Dermis lymphatic vessel endothelial cell (primary cell): ENCODE measurements around the gene NUP58. TPM values are rescaled to one million over a fixed set of nuclear protein-coding genes. Genes with fewer than 3 reads are reported as not detected.

Experiments used
- total RNA-seq: library from RNA; depleted of rRNA; stranded (reverse); fragments of >200 nt; gene quantifications from 2 replicates; pipeline ENCODE4 v1.2.1, GENCODE V29; 2014

NUP58 gene, protein sequence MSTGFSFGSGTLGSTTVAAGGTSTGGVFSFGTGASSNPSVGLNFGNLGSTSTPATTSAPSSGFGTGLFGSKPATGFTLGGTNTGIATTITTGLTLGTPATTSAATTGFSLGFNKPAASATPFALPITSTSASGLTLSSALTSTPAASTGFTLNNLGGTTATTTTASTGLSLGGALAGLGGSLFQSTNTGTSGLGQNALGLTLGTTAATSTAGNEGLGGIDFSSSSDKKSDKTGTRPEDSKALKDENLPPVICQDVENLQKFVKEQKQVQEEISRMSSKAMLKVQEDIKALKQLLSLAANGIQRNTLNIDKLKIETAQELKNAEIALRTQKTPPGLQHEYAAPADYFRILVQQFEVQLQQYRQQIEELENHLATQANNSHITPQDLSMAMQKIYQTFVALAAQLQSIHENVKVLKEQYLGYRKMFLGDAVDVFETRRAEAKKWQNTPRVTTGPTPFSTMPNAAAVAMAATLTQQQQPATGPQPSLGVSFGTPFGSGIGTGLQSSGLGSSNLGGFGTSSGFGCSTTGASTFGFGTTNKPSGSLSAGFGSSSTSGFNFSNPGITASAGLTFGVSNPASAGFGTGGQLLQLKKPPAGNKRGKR
- 28.8 and 38.3 TPM in 2 replicates for total RNA-seq

DNA sequence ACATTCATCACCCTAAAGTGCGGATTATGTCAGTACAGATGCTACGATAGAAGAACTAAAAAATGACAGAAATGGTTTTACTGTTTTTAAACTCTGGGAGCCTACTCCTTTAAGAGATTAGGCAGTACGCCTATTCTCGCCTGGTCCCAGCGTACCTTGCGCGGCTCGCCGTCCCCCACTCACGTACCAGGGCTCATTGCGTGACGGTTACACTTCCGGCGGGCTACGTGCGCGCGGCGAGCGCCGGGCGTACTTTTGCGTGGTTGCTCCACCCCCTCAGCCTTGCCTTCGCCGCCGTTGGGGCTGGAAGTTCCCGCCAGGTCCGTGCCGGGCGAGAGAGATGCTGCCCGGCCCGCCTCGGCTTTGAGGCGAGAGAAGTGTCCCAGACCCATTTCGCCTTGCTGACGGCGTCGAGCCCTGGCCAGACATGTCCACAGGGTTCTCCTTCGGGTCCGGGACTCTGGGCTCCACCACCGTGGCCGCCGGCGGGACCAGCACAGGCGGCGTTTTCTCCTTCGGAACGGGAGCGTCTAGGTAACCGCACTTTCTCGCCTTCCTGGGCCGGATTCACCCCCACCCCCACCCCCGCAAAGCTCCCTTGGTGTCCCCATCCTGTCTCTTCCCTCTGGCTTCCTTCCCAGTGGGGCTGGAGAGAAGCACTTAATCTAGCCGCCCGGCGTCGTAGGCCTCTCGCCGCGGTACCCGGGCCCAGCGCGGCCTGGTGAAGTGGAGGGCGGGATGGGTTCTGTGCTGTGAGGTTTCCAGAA is at the start of gene NUP58:
Gene NUP58 (plus strand): TSS at position 279 of the 767 bp plus-strand sequence. CDS start 149 bp downstream, at position 428.

DNA sequence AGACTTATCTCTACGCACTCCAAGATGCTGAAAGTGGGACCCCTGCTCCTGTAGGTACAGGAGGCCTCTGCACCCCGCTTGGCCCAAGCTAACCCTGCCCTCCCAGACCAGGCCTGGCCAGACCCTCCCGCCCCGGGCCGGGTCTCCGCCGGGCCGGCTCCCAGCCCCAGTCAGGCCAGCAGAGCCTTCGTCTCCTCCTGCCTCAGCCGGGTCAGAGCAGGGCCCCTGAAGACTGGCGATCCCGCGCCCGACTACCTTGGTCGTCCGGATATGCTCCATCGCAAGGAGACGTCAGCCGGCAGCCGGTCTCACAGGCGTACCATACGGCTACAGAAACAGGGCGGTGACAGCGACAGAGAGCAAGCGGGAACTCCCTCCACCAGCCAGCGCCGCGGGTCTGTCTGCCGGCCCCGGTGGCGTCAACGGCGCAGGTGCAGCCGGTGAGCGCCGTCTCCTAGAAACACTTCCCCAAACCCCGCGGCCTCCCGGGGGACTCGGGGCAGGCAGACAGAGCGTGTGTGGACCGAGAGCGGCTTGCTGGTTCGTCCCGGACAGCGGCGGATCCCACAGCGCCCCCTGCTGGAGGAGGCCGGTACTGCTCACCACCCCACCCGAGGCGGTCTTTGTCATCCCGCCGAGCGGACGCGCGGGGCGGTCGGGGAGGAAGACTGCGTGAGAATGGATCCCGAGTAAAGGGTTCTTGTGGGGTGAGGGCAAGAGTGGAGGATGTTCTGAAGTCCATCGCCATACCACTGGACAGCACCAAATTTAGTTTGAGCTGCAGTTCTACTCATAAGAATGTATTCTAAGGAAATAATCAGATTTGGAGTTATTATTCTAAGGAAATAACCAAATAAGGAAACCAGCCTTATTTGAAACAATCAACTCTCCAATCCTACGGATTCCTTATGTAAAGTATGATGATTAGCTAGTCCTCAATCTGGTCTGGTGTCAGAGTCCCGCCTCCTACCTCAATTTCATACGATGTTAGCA is 14.2 kb upstream of the NUP58 start, which contains the start of gene MTMR6:
Gene MTMR6 (minus strand): TSS at position 520 of the 993 bp plus-strand sequence. CDS start 241 bp downstream, at position 279.

DNA sequence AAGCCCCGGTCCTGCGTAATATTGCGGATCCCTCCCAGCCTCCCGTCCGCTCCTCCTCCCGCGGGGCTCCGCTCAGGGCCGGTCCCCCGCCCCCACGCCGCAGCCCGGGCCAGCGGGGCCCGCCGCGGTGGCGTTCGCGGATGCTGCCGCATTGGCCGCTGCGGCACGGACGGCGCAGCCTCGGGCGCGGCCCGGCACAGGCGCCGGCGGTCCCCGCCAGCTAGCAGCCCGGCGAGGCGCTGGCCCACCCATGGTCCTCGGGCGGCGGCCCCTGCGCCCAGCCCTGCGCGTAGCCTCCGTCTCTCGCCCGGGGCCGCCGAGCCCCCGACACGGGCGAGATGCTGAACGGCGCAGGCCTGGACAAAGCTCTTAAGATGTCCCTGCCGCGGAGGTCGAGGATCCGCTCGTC is 70.5 kb downstream of the NUP58 start, which contains the start of gene ATP8A2:
Gene ATP8A2 (plus strand): TSS at position 100 of the 409 bp plus-strand sequence. CDS start 239 bp downstream, at position 339.

Other genes with a start within 250 kb of the NUP58 start
- gene PABPC3, start 205.5 kb upstream of the NUP58 start, total RNA-seq = 0.09 and 0.11 TPM in 2 replicates
- not detected in 2 replicates for gene AMER2, start 129.3 kb upstream of the NUP58 start, total RNA-seq
- gene MTMR6, start 14.1 kb upstream of the NUP58 start, total RNA-seq = 25.8 and 28.3 TPM in 2 replicates
- 0.09 and 0.11 TPM in 2 replicates for gene ATP8A2, start 70.3 kb downstream of the NUP58 start, total RNA-seq